Measurements from ENCODE around the gene ANKMY1. TPM values are rescaled to one million over a fixed set of nuclear protein-coding genes. Genes with fewer than 3 reads are reported as not detected.
"Not testable (repeated sequence)": the region's sequence is repeated elsewhere in the genome, so short reads cannot be mapped to it uniquely, and the experiment has no call there.

ANKMY1 gene
- polyA plus RNA-seq, 3 donors, result 2.1 to 22.9 (median 2.9) TPM

- no peaks in the 10 kb centered on the region for H3K4me1 ChIP-seq (ENCODE audit: control insufficient read depth in 1 of 2, insufficient read depth in 2 of 2, low read length in 2 of 2)
- H3K4me3 ChIP-seq (replicated peaks in 1 of 3; ENCODE audit: low read depth in 2 of 3, low read length in 3 of 3), result no peak overlapping the region
- DNase-seq, result no peak
- H3K27me3 ChIP-seq (ENCODE audit: control insufficient read depth in 2 of 2, insufficient read depth in 2 of 2, low read length in 2 of 2), result no peaks in the 10 kb centered on the region
- Mint-ChIP-seq H3K4me1 (no peaks in the 10 kb centered on the region), H3K36me3 (peaks cover 47 to 70% of the 10 kb centered on the region in 2 donors), H3K27me3 (ENCODE audit: low read depth in 3 of 3) (no peaks in the 10 kb centered on the region), H3K9me3 (peaks cover 4 to 13% (median 12%) of the 10 kb centered on the region in 7 donors), H3K4me3 (no peak overlapping the region), H3K27ac (peak overlapping the region in 2 of 7 donors; percentile 33 to 46)
- no peaks in the 10 kb centered on the region for H3K79me2 ChIP-seq (ENCODE audit: insufficient read depth, low read length)
- no peaks in the 10 kb centered on the region for H4K20me1 ChIP-seq (ENCODE audit: insufficient read depth, low read length)
- H3K27ac ChIP-seq (ENCODE audit: low read depth in 1 of 2, low read length in 2 of 2), result no peak overlapping the region
- peaks cover 7 to 8% of the 10 kb centered on the region in 2 donors for H3K9me3 ChIP-seq (replicated peaks in 1 of 2; ENCODE audit: control insufficient read depth in 1 of 2, insufficient read depth in 1 of 2, low read length in 2 of 2)
- peaks cover 9 to 35% of the 10 kb centered on the region in 2 donors for H3K36me3 ChIP-seq (replicated peaks in 1 of 2; ENCODE audit: control insufficient read depth in 1 of 2, insufficient read depth in 2 of 2, low read length in 2 of 2)
- 98% methylated on average over 8 of the region's 9 CpGs for WGBS (ENCODE audit: insufficient coverage)
- no peak for TF ChIP-seq CTCF (IDR thresholded peaks at IDR 0.05)
- H2AFZ ChIP-seq (ENCODE audit: insufficient read depth, low read depth, low read length, poor library complexity, severe bottlenecking), result no peak overlapping the region
- H3K4me2 ChIP-seq (replicated peaks; ENCODE audit: extremely low read depth, low read length, poor library complexity, severe bottlenecking), result no peak overlapping the region
- no peak overlapping the region for H3K9ac ChIP-seq (ENCODE audit: insufficient read depth, low read length, poor library complexity, severe bottlenecking)
- intact Hi-C loops (cut with micrococcal nuclease), result no loop called here
These were observed 58.9 kb downstream of the ANKMY1 start for GRCh38 chr2:240498958-240499260.

- Histone ChIP-seq H3K9ac (ENCODE audit: insufficient read depth, low read length, poor library complexity, severe bottlenecking) (no peak overlapping the region), H3K4me3 (replicated peaks in 1 of 3; ENCODE audit: low read depth in 2 of 3, low read length in 3 of 3) (no peak overlapping the region), H4K20me1 (ENCODE audit: insufficient read depth, low read length) (no peaks in the 10 kb centered on the region), H3K27ac (ENCODE audit: low read depth in 1 of 2, low read length in 2 of 2) (no peak overlapping the region), H3K79me2 (ENCODE audit: insufficient read depth, low read length) (no peaks in the 10 kb centered on the region), H3K9me3 (replicated peaks in 1 of 2; ENCODE audit: control insufficient read depth in 1 of 2, insufficient read depth in 1 of 2, low read length in 2 of 2) (peaks cover 13 to 14% of the 10 kb centered on the region in 2 donors), H2AFZ (ENCODE audit: insufficient read depth, low read depth, low read length, poor library complexity, severe bottlenecking) (no peak overlapping the region), H3K27me3 (ENCODE audit: control insufficient read depth in 2 of 2, insufficient read depth in 2 of 2, low read length in 2 of 2) (no peaks in the 10 kb centered on the region), H3K36me3 (replicated peaks in 1 of 2; ENCODE audit: control insufficient read depth in 1 of 2, insufficient read depth in 2 of 2, low read length in 2 of 2) (peaks cover 9 to 35% of the 10 kb centered on the region in 2 donors), H3K4me1 (ENCODE audit: control insufficient read depth in 1 of 2, insufficient read depth in 2 of 2, low read length in 2 of 2) (no peaks in the 10 kb centered on the region), H3K4me2 (replicated peaks; ENCODE audit: extremely low read depth, low read length, poor library complexity, severe bottlenecking) (no peak overlapping the region)
- no peak for DNase-seq
- WGBS (ENCODE audit: insufficient coverage), result 93% methylated on average over 10 of the region's 13 CpGs
- Mint-ChIP-seq H3K4me3 (no peak overlapping the region), H3K4me1 (no peaks in the 10 kb centered on the region), H3K36me3 (peaks cover 50 to 69% of the 10 kb centered on the region in 2 donors), H3K27ac (no peak overlapping the region), H3K9me3 (peaks cover 9 to 18% (median 16%) of the 10 kb centered on the region in 7 donors), H3K27me3 (ENCODE audit: low read depth in 3 of 3) (no peaks in the 10 kb centered on the region)
- intact Hi-C loops (cut with micrococcal nuclease), result no loop called here
- no peak for TF ChIP-seq CTCF (IDR thresholded peaks at IDR 0.05)
These were observed 59.4 kb downstream of the ANKMY1 start for GRCh38 chr2:240498171-240498957.

GRCh38 chr2:240497082-240497481, 60.7 kb downstream of the ANKMY1 start:
- H3K27ac ChIP-seq (ENCODE audit: low read depth in 1 of 2, low read length in 2 of 2); H3K4me1 ChIP-seq (ENCODE audit: control insufficient read depth in 1 of 2, insufficient read depth in 2 of 2, low read length in 2 of 2); H3K4me2 ChIP-seq (replicated peaks; ENCODE audit: extremely low read depth, low read length, poor library complexity, severe bottlenecking); H3K27me3 ChIP-seq (ENCODE audit: control insufficient read depth in 2 of 2, insufficient read depth in 2 of 2, low read length in 2 of 2); H3K4me3 ChIP-seq (replicated peaks in 1 of 3; ENCODE audit: low read depth in 2 of 3, low read length in 3 of 3); DNase-seq; H3K27ac Mint-ChIP-seq; H3K27me3 Mint-ChIP-seq (ENCODE audit: low read depth in 3 of 3); H3K79me2 ChIP-seq (ENCODE audit: insufficient read depth, low read length); H3K4me3 Mint-ChIP-seq; H4K20me1 ChIP-seq (ENCODE audit: insufficient read depth, low read length); H3K9ac ChIP-seq (ENCODE audit: insufficient read depth, low read length, poor library complexity, severe bottlenecking); H3K4me1 Mint-ChIP-seq; H2AFZ ChIP-seq (ENCODE audit: insufficient read depth, low read depth, low read length, poor library complexity, severe bottlenecking); intact Hi-C loops (cut with micrococcal nuclease): not testable (repeated sequence)
- H3K9me3 Mint-ChIP-seq, result peaks cover 14 to 31% (median 28%) of the 10 kb centered on the region in 7 donors
- 97% methylated on average over 6 of the region's 7 CpGs for WGBS (ENCODE audit: insufficient coverage)
- peaks cover 23 to 24% of the 10 kb centered on the region in 2 donors for H3K9me3 ChIP-seq (replicated peaks in 1 of 2; ENCODE audit: control insufficient read depth in 1 of 2, insufficient read depth in 1 of 2, low read length in 2 of 2)
- peaks cover 9 to 35% of the 10 kb centered on the region in 2 donors for H3K36me3 ChIP-seq (replicated peaks in 1 of 2; ENCODE audit: control insufficient read depth in 1 of 2, insufficient read depth in 2 of 2, low read length in 2 of 2)
- H3K36me3 Mint-ChIP-seq, result peaks cover 50 to 70% of the 10 kb centered on the region in 2 donors

All from CD14-positive monocyte (primary cell).